Activated CD8-positive, alpha-beta T cell treated with anti-CD3 and anti-CD28 coated beads, Interleukin-2, amount 10 ng/mL, durations not matched to agents 7 days and 5 days (primary cell): Measurements from ENCODE around the gene PRR29. TPM values are rescaled to one million over a fixed set of nuclear protein-coding genes. Genes with fewer than 3 reads are reported as not detected.
A peak's percentile ranks its signal among the peaks of the same experiment; 100 is the strongest.
"Not testable (repeated sequence)": the region's sequence is repeated elsewhere in the genome, so short reads cannot be mapped to it uniquely, and the experiment has no call there.

Experiments used
- ATAC-seq: fragments of 150-1000 bp; cut with Tn5 transposase; one replicate; pipeline ENCODE4 v1.10.0; 2021; ENCODE audit warnings: moderate library complexity
- CTCF ChIA-PET: fragments of 350-600 bp; sonication (Branson Sonifier 250); formaldehyde crosslinking; loops from one replicate; lab custom pipeline; 2021; ENCODE audit warnings: antibody characterized with exemption; lab: Charles Lee
- POLR2A ChIA-PET: fragments of 350-600 bp; sonication (Branson Sonifier 250); formaldehyde crosslinking; loops from one replicate; lab custom pipeline; 2021; ENCODE audit warnings: antibody characterized with exemption; lab: Charles Lee
- DNase-seq: peaks from one replicate; pipeline ENCODE4 v3.0.0-alpha.2; 2020
- H3K27ac Mint-ChIP-seq: one replicate; pipeline ENCODE4 v1.8.0; 2021; ENCODE audit warnings: mild to moderate bottlenecking, mixed read lengths
- H3K27me3 Mint-ChIP-seq: one replicate; pipeline ENCODE4 v1.8.0; 2021; ENCODE audit warnings: low read depth, mixed read lengths
- H3K36me3 Mint-ChIP-seq: one replicate; pipeline ENCODE4 v1.8.0; 2021; ENCODE audit warnings: low read depth, mixed read lengths
- H3K4me1 Mint-ChIP-seq: one replicate; pipeline ENCODE4 v1.8.0; 2021; ENCODE audit warnings: low read depth, mixed read lengths
- H3K4me3 Mint-ChIP-seq: one replicate; pipeline ENCODE4 v1.8.0; 2021; ENCODE audit warnings: mild to moderate bottlenecking, mixed read lengths
- H3K9me3 Mint-ChIP-seq: one replicate; pipeline ENCODE4 v1.8.0; 2022; ENCODE audit warnings: mixed read lengths; ENCODE audit not compliant: insufficient read depth
- total RNA-seq, 2 experiments: library from RNA; stranded (reverse); gene quantifications; one replicate each; pipeline ENCODE4 v1.2.3, GENCODE V29; 2021

PRR29 gene
- total RNA-seq, 2 experiments from 2014 or later = 0.97 to 1.3 TPM

DNA sequence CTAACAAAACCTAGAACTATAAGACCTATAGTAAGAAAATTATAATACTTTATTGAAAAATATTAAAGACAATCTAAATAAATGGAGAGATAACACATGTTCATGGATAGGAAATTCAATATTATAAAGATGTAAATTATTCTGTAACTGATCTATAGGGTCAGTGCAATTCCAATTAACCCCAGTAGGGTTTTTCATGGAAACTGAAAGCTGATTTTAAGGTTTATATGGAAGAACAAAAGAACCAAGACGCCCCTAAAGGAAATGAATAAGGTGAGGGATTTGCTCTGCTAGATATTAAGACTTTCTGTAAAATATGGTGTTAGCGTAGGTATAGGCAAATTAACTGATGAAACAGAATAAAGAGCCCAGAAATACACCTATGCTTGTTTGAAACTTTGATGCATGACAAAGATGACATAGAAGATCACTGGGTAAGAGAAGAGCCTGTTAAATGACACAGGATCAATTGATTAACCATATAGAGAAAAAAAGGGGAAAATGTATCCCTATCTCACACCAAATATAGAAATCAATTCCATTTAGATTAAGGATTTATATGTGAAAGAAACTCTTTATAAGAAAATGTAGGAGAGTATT, 19.3 kb downstream of the PRR29 start:
- Mint-ChIP-seq H3K27me3 (no peaks in the 10 kb centered on the region), H3K4me1 (peaks cover 65% of the 10 kb centered on the region), H3K4me3 (peak overlapping the region; percentile 62), H3K36me3 (peaks cover 9% of the 10 kb centered on the region), H3K27ac (peak overlapping the region; percentile 74), H3K9me3 (no peaks in the 10 kb centered on the region)
- POLR2A ChIA-PET = interaction anchor here (1.1 to 1.9 kb wide), 2 partner anchors 8 to 113 kb away, joined by 4 to 6 read pairs; no protein-coding TSS in a partner anchor
- DNase-seq (no peak), ATAC-seq (no peak)
- CTCF ChIA-PET = interaction anchor here (1.0 to 6.4 kb wide), 18 partner anchors 11 to 175 kb away, joined by 3 to 138 read pairs (median 5); partner anchors contain the start of genes CD79B, ERN1, GH1 and PRR29

DNA sequence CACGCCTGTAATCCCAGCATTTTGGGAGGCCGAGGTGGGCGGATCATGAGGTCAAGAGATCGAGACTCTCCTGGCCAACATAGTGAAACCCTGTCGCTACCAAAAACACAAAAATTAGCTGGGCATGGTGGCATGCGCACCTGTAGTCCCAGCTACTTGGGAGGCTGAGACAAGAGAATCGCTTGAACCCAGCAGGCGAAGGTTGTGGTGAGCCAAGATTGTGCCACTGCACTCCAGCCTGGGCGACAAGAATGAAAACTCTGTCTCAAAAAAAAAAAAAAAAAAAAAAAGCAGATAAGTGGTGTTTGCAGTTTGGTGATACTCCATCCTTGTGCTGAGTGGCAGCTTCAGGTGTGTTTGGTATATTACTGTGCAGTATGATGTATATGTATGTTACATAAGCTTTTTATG, 21.4 kb downstream of the PRR29 start:
- ChIA-PET CTCF (interaction anchor here (0.8 to 8.1 kb wide), 16 partner anchors 9 to 171 kb away, joined by 3 to 138 read pairs (median 6); partner anchors contain the start of genes CSHL1, ERN1, GH1 and PRR29), POLR2A (interaction anchor here (0.6 to 2.7 kb wide), 11 partner anchors 9 to 318 kb away, joined by 3 to 20 read pairs (median 5); partner anchors contain the start of gene ERN1)
- H3K36me3 Mint-ChIP-seq, H3K27me3 Mint-ChIP-seq, DNase-seq, H3K9me3 Mint-ChIP-seq: not testable (repeated sequence)
- H3K4me1 Mint-ChIP-seq = peaks cover 73% of the 10 kb centered on the region
- peak overlapping the region; percentile 100 for H3K27ac Mint-ChIP-seq
- peak; percentile 13 for ATAC-seq
- peak overlapping the region; percentile 96 for H3K4me3 Mint-ChIP-seq

DNA sequence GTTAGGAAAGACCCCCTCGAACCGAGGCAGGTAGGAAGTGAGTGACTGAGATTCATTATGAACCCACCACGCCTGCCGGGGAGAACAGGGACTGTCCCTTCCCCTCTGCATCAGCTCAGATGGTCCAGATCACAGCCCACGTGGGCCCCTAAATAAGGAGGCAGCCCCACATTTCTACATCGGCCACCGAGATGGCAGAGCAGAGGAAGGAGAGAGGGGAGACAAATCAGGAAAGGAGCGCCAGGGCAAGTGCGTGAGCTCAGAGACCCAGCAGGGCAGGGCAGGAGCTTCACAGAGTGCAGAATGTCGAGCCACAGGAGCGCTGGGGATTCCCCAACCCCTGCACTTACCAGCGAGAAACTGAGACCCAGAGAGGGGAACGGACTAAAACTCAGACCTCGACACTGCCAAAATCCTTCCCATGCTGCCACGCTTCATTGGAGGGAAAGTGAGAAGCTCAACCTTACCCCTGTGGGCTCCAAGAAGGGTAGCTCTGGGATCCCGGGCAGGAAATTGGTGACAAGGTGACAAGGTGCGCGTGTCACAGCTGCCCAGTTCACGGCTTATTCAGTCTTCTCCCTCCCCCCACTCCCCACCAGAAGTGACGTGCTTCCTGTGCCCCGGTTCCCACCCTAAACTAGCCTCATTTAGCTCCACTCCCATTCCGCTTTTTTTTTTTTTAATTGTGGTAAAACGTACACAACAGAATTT, 22.1 kb downstream of the PRR29 start, which contains the start of gene ICAM2:
TSS of gene ICAM2 (minus strand) at position 578 of the 711 bp plus-strand sequence. CDS start 13,942 bp downstream, outside the sequence.
- H3K9me3 Mint-ChIP-seq = no peaks in the 10 kb centered on the region
- ATAC-seq = peak; percentile 78
- CTCF ChIA-PET = interaction anchor here (0.8 to 8.1 kb wide), 19 partner anchors 8 to 171 kb away, joined by 3 to 138 read pairs (median 4); partner anchors contain the start of genes CSHL1, ERN1, GH1 and PRR29
- no peaks in the 10 kb centered on the region for H3K27me3 Mint-ChIP-seq
- peaks cover 75% of the 10 kb centered on the region for H3K4me1 Mint-ChIP-seq
- POLR2A ChIA-PET = interaction anchor here (0.6 to 2.7 kb wide), 23 partner anchors 8 to 477 kb away, joined by 3 to 20 read pairs (median 4); partner anchors contain the start of genes ERN1, PECAM1, POLG2 and PRR29
- peaks cover 6% of the 10 kb centered on the region for H3K36me3 Mint-ChIP-seq
- peak within 1 kb of the TSS; percentile 96 for H3K4me3 Mint-ChIP-seq
- DNase-seq = peak; percentile 96
- peak within 1 kb of the TSS; percentile 100 for H3K27ac Mint-ChIP-seq

DNA sequence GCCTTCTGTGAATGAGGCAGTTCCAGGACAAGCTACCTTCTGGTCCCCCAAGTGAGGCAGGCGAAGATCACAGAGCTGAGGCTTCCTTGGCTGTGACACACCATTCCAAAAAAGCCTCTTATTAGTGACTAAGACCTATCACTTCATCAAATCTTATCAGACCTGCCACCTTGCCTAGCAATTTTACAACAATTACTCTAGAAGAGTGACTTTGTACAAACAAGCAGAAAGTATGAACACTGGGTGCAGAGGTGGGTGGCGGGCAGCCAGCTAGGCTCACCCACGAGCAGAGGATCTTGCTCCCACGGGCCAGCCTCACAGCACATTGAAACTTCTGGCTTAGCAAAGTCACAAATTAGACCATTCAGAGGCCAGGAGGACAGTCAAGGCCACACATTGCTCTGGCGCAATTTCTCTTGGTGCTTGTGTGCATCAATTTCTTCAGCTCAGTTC, 24.5 kb downstream of the PRR29 start:
- Mint-ChIP-seq H3K27me3 (no peaks in the 10 kb centered on the region), H3K27ac (peak overlapping the region; percentile 76), H3K36me3 (peaks cover 3% of the 10 kb centered on the region), H3K4me3 (no peak overlapping the region), H3K9me3 (no peaks in the 10 kb centered on the region), H3K4me1 (peaks cover 72% of the 10 kb centered on the region)
- ATAC-seq = no peak
- ChIA-PET POLR2A (interaction anchor here (0.7 kb wide), 1 partner anchor 237 kb away, joined by 3 read pairs; no protein-coding TSS in a partner anchor), CTCF (interaction anchor here (0.7 to 17.3 kb wide), 7 partner anchors 28 to 332 kb away, joined by 3 to 645 read pairs (median 4); partner anchors contain the start of genes ERN1 and GH1)
- no peak for DNase-seq

DNA sequence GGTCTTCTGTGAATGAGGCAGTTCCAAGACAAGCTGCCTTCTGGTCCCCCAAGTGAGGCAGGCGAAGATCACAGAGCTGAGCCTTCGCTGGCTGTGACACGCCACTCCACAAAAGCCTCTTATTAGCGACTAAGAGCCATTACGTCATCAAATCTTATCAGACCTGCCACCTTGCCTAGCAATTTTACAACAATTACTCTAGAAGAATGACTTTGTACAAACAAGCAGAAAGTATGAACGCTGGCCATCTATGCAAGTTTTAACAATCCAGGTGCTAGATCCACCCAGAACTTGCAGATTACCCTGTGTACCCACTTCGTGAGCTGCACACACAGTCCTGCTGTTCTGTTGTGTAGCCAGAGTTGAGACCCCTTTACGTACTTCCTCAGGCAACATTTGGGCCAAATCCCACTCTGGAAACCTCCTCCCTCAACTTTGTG, 26.1 kb downstream of the PRR29 start:
- POLR2A ChIA-PET = interaction anchor here (0.9 to 1.6 kb wide), 4 partner anchors 34 to 122 kb away, joined by 4 to 8 read pairs (median 6); partner anchors contain the start of gene ERN1
- H3K27me3 Mint-ChIP-seq = no peaks in the 10 kb centered on the region
- H3K27ac Mint-ChIP-seq = peak overlapping the region; percentile 86
- H3K4me1 Mint-ChIP-seq = peaks cover 70% of the 10 kb centered on the region
- no peak overlapping the region for H3K4me3 Mint-ChIP-seq
- H3K36me3 Mint-ChIP-seq = no peaks in the 10 kb centered on the region
- ATAC-seq (no peak), DNase-seq (no peak)
- CTCF ChIA-PET = interaction anchor here (0.6 to 17.3 kb wide), 23 partner anchors 6 to 196 kb away, joined by 3 to 645 read pairs (median 12); partner anchors contain the start of genes CD79B, ERN1, GH1 and ICAM2
- no peaks in the 10 kb centered on the region for H3K9me3 Mint-ChIP-seq

DNA sequence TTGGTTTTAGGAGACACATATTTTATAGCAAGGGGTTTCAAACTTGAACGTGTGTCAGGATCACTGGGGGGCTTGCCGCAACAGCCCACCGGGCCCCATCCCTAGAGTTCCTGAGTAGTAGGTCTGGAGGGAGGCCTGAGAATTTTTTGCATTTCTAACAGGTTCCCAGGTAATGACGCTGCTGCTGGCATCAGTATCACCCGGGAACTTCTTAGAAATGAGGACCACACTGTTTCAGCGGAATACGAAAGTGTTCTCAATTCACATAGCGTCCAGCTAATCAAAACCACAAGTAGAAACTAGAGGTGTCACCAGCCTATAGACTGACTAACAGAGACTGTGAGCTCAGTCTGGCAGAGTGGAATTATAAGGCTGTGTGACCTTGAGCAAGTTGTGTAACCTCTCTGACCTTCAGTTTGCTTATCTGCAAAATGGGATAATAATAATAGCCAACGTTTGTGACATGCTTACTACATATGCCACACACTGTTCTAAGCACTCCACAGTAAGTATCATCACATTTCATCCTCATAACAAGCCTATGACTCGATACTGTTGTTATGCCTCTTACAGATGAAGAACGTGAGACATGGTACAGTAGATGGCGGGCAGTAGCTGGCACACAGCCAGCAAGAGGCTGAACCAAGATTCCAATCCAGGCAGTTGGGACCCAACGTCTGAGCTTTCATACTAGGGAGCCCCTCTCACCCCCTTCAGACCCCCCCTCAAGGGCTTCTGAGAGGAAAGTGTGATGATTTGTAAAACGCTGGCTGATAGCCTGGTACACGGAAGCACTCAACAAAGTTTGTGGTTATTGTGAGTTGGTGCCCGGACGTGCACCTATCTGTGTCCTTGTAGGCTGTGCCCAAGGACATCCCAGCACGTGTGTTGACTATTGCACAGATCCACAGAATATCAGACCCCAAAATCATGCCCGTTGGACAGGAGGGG, 26.9 kb downstream of the PRR29 start:
- Mint-ChIP-seq H3K27me3 (no peaks in the 10 kb centered on the region), H3K9me3 (no peaks in the 10 kb centered on the region), H3K4me1 (peaks cover 71% of the 10 kb centered on the region), H3K27ac (peak overlapping the region; percentile 86), H3K36me3 (no peaks in the 10 kb centered on the region), H3K4me3 (peak overlapping the region; percentile 63)
- ChIA-PET CTCF (interaction anchor here (0.6 to 17.3 kb wide), 59 partner anchors 7 to 197 kb away, joined by 3 to 645 read pairs (median 5); partner anchors contain the start of genes CD79B, CSHL1, ERN1 and GH1), POLR2A (interaction anchor here (0.7 to 1.6 kb wide), 7 partner anchors 8 to 121 kb away, joined by 3 to 8 read pairs (median 4); partner anchors contain the start of gene ERN1)
- ATAC-seq (peak; percentile 10), DNase-seq (peak; percentile 36)

DNA sequence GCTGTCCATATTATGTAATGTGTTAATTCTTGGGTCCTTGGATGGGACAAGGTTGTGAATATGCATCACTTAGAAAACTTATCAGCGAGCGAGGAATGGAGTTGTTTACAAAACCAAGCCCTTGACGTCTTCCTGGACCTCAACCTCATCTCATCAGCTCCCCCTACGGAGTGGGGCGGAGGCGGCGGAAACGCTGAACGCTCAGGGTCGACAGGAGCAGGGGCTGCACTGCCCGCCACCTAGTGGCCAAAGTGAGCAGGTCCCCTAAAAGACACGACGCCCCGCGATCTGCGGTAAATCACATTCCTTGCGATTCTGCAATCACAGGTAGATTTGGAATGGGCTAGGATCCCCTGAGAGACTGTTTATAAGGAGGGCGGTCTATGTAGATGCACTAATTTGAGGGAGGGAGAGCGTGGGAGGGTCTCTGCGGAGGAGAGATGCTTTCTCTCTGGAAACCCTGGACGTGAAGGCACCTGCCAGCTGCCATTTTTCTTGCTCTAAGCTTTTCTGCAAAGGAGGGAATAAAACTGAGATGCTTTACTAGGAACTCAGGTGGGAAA, 27.7 kb downstream of the PRR29 start:
- Mint-ChIP-seq H3K27me3 (no peaks in the 10 kb centered on the region), H3K4me1 (peaks cover 69% of the 10 kb centered on the region), H3K27ac (peak overlapping the region; percentile 86), H3K9me3 (no peaks in the 10 kb centered on the region), H3K36me3 (no peaks in the 10 kb centered on the region), H3K4me3 (peak overlapping the region; percentile 63)
- ChIA-PET CTCF (interaction anchor here (0.6 to 17.3 kb wide), 58 partner anchors 7 to 177 kb away, joined by 3 to 645 read pairs (median 5); partner anchors contain the start of genes CD79B, CSHL1, ERN1 and GH1), POLR2A (interaction anchor here (0.6 to 1.3 kb wide), 6 partner anchors 9 to 104 kb away, joined by 3 to 8 read pairs (median 4); partner anchors contain the start of gene ERN1)
- ATAC-seq (peak; percentile 89), DNase-seq (peak; percentile 96)

DNA sequence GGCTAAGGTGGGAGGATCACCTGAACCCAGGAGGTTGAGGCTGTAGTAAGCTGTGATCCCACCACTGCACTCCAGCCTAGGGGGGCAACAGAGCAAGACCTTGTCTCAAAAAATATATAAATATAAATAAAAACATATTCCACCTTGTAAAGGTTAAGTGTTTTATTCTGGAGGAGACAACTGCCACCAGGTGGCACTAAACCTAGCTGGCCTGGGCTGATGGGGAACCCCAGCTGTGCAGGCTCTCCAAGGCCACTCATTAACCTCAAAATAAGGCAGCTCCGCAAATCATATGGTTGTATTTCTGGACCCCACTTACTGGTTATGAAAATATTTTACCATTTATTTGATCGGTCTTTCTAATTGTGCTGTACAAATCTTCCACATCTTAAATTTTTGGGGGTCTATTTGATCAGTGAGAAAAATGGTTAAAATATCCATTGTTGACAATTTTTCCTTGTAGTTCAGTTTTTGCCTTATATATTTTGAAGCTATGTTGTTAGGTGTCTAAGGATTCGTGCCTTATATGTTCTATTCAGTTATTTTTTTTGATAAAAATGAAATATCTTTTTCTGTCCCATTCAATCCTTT, 30.8 kb downstream of the PRR29 start:
- H3K36me3 Mint-ChIP-seq = no peaks in the 10 kb centered on the region
- H3K4me3 Mint-ChIP-seq = no peak overlapping the region
- H3K4me1 Mint-ChIP-seq = peaks cover 41% of the 10 kb centered on the region
- DNase-seq (peak; percentile 85), ATAC-seq (peak; percentile 34)
- ChIA-PET CTCF (interaction anchor here (0.5 to 17.3 kb wide), 58 partner anchors 9 to 386 kb away, joined by 3 to 645 read pairs (median 7); partner anchors contain the start of genes CD79B, CSHL1, ERN1 and GH1), POLR2A (interaction anchor here (0.8 to 3.1 kb wide), 8 partner anchors 9 to 117 kb away, joined by 3 to 21 read pairs (median 7); partner anchors contain the start of genes ERN1, ICAM2 and PRR29)
- H3K27me3 Mint-ChIP-seq = no peaks in the 10 kb centered on the region
- no peak overlapping the region for H3K27ac Mint-ChIP-seq
- H3K9me3 Mint-ChIP-seq = no peaks in the 10 kb centered on the region

DNA sequence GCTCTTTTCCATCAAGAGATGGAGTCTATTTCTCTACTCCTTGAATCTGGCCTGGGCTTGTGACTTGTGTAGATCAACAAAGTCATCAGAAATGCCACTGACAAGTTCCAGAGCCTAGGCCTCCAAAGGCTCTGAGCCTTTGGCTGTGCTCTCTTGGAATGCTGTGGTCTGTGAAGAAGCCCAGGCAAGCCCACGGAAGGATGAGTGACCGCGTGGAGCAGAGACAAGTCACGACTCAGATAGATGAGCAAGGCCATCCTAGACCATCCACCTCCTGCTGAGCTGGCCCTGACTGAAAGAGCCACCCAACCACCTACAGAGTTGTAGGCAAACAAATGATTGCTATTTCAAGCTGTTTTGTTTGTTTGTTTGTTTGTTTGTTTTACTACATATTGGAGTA, 33.9 kb downstream of the PRR29 start:
- ATAC-seq (no peak), DNase-seq (no peak)
- ChIA-PET CTCF (interaction anchor here (0.6 to 17.3 kb wide), 8 partner anchors 10 to 120 kb away, joined by 3 to 645 read pairs (median 5); partner anchors contain the start of genes ERN1 and ICAM2), POLR2A (interaction anchor here (0.7 to 1.2 kb wide), 2 partner anchors 100 to 630 kb away, joined by 3 read pairs; partner anchors contain the start of gene CD79B)
- Mint-ChIP-seq H3K9me3 (no peaks in the 10 kb centered on the region), H3K27me3 (no peaks in the 10 kb centered on the region), H3K4me1 (peaks cover 16% of the 10 kb centered on the region), H3K4me3 (no peak overlapping the region), H3K36me3 (no peaks in the 10 kb centered on the region), H3K27ac (no peak overlapping the region)
